HUES48 (cell line): ENCODE measurements around the gene FNIP2.
"Not testable (repeated sequence)": the region's sequence is repeated elsewhere in the genome, so short reads cannot be mapped to it uniquely, and the experiment has no call there.

Source experiments
- H3K27ac ChIP-seq: one replicate; pipeline ENCODE4 v1.7.0; 2013; ENCODE audit warnings: low read depth, low read length, inconsistent platforms
- H3K27me3 ChIP-seq: 2 replicates; pipeline ENCODE4 v1.6.1; 2013; ENCODE audit warnings: mild to moderate bottlenecking, low read length; ENCODE audit not compliant: control insufficient read depth, insufficient read depth
- H3K36me3 ChIP-seq: 2 replicates; pipeline ENCODE4 v1.6.1; 2013; ENCODE audit warnings: low read length; ENCODE audit not compliant: control insufficient read depth, insufficient read depth
- H3K4me1 ChIP-seq: 2 replicates; pipeline ENCODE4 v1.6.1; 2013; ENCODE audit warnings: mild to moderate bottlenecking, low read length; ENCODE audit not compliant: control insufficient read depth, insufficient read depth
- H3K4me3 ChIP-seq: 2 replicates; pipeline ENCODE4 v1.5.1; 2013; ENCODE audit warnings: mild to moderate bottlenecking, low read depth, low read length
- H3K9ac ChIP-seq: 2 replicates; pipeline ENCODE4 v1.6.1; 2013; ENCODE audit warnings: mild to moderate bottlenecking, low read depth, low read length, moderate library complexity
- H3K9me3 ChIP-seq: 2 replicates; pipeline ENCODE4 v1.6.1; 2013; ENCODE audit warnings: low read length; ENCODE audit not compliant: control insufficient read depth, insufficient read depth

FNIP2 gene

GRCh38 chr4:158941895-158942294, 173.1 kb downstream of the FNIP2 start:
- Histone ChIP-seq H3K36me3 (no peaks in the 10 kb centered on the region), H3K4me3 (no peak overlapping the region), H3K9ac (no peak overlapping the region), H3K27ac (no peak overlapping the region), H3K27me3 (no peaks in the 10 kb centered on the region), H3K4me1 (0 out of 2 replicates have a peak, but pooled peaks cover 5% of the 10 kb centered on the region), H3K9me3 (no peaks in the 10 kb centered on the region)

- 0 out of 2 replicates have a peak, but pooled peaks cover 5% of the 10 kb centered on the region for H3K4me1 ChIP-seq
- H3K27ac ChIP-seq: no peak overlapping the region
- no peaks in the 10 kb centered on the region for H3K9me3 ChIP-seq
- no peak overlapping the region for H3K4me3 ChIP-seq
- no peaks in the 10 kb centered on the region for H3K36me3 ChIP-seq
- no peaks in the 10 kb centered on the region for H3K27me3 ChIP-seq
- H3K9ac ChIP-seq: no peak overlapping the region
Measured at GRCh38 chr4:158945529-158946108, 176.8 kb downstream of the FNIP2 start.

- 0 out of 2 replicates have a peak, but pooled peaks cover 3% of the 10 kb centered on the region for H3K9me3 ChIP-seq
- H3K9ac ChIP-seq: no peak overlapping the region
- 0 out of 2 replicates have a peak, but pooled peaks cover 5% of the 10 kb centered on the region for H3K4me1 ChIP-seq
- no peak overlapping the region for H3K27ac ChIP-seq
- H3K27me3 ChIP-seq: no peaks in the 10 kb centered on the region
- H3K4me3 ChIP-seq: no peak overlapping the region
- H3K36me3 ChIP-seq: no peaks in the 10 kb centered on the region
Measured at GRCh38 chr4:158946825-158947224, 178.0 kb downstream of the FNIP2 start.

GRCh38 chr4:158948071-158948470, 179.2 kb downstream of the FNIP2 start:
- Histone ChIP-seq H3K27me3 (no peaks in the 10 kb centered on the region), H3K9ac (no peak overlapping the region), H3K4me1 (0 out of 2 replicates have a peak, but pooled peaks cover 5% of the 10 kb centered on the region), H3K9me3 (peaks cover 12% of the 10 kb centered on the region; the same call in 1 of the 2 replicates), H3K36me3 (no peaks in the 10 kb centered on the region), H3K4me3 (no peak overlapping the region), H3K27ac (no peak overlapping the region)

- peaks cover 12% of the 10 kb centered on the region; the same call in 1 of the 2 replicates for H3K9me3 ChIP-seq
- H3K36me3 ChIP-seq: no peaks in the 10 kb centered on the region
- H3K4me1 ChIP-seq: 0 out of 2 replicates have a peak, but pooled peaks cover 5% of the 10 kb centered on the region
- no peak overlapping the region for H3K4me3 ChIP-seq
- H3K9ac ChIP-seq: no peak overlapping the region
- H3K27me3 ChIP-seq: no peaks in the 10 kb centered on the region
- no peak overlapping the region for H3K27ac ChIP-seq
Measured at GRCh38 chr4:158949099-158949498, 180.3 kb downstream of the FNIP2 start.

- H3K27me3 ChIP-seq, H3K36me3 ChIP-seq, H3K4me1 ChIP-seq, H3K9ac ChIP-seq, H3K27ac ChIP-seq, H3K4me3 ChIP-seq: not testable (repeated sequence)
- peaks cover 12% of the 10 kb centered on the region; the same call in 1 of the 2 replicates for H3K9me3 ChIP-seq
Measured at GRCh38 chr4:158952221-158952774, 183.5 kb downstream of the FNIP2 start.

GRCh38 chr4:158956345-158956744, 187.5 kb downstream of the FNIP2 start:
- not testable (repeated sequence) for H3K9ac ChIP-seq, H3K27ac ChIP-seq, H3K9me3 ChIP-seq, H3K4me1 ChIP-seq, H3K4me3 ChIP-seq, H3K36me3 ChIP-seq, H3K27me3 ChIP-seq

GRCh38 chr4:158956918-158957317, 188.1 kb downstream of the FNIP2 start:
- H3K27ac ChIP-seq, H3K4me1 ChIP-seq, H3K9ac ChIP-seq, H3K4me3 ChIP-seq, H3K27me3 ChIP-seq, H3K36me3 ChIP-seq, H3K9me3 ChIP-seq: not testable (repeated sequence)
